Mesothelial cell of epicardium (in vitro differentiated cells): ENCODE measurements around the gene FGF6. TPM values are rescaled to one million over a fixed set of nuclear protein-coding genes. Genes with fewer than 3 reads are reported as not detected.

Experiments used
- DNase-seq, 2 experiments: peaks; one replicate each; pipeline ENCODE4 v3.0.0; 2021; ENCODE audit warnings: low spot score in 2 of 2; ENCODE audit not compliant: unreplicated experiment in 2 of 2
- H3K27ac Mint-ChIP-seq: 2 replicates; pipeline ENCODE4 v1.8.0; 2021; ENCODE audit warnings: mixed read lengths
- H3K27me3 Mint-ChIP-seq: 2 replicates; pipeline ENCODE4 v1.8.0; 2021; ENCODE audit warnings: low read depth, mixed read lengths
- H3K36me3 Mint-ChIP-seq: 2 replicates; pipeline ENCODE4 v1.8.0; 2021; ENCODE audit warnings: mixed read lengths
- H3K4me1 Mint-ChIP-seq: 2 replicates; pipeline ENCODE4 v1.8.0; 2021; ENCODE audit warnings: mixed read lengths
- H3K4me3 Mint-ChIP-seq: 2 replicates; pipeline ENCODE4 v1.8.0; 2021; ENCODE audit warnings: mild to moderate bottlenecking, moderate library complexity, mixed read lengths
- H3K9me3 Mint-ChIP-seq: 2 replicates; pipeline ENCODE4 v1.8.0; 2021; ENCODE audit warnings: mixed read lengths
- total RNA-seq: library from RNA; stranded (reverse); gene quantifications from 3 replicates; pipeline ENCODE4 v1.2.1, GENCODE V29; 2021
- TF ChIP-seq, protein P1 (sequence below): fragments of 200-600 bp; sonication (generic); IDR thresholded peaks from one replicate; pipeline ENCODE4 v1.5.0; 2021; ENCODE audit warnings: antibody characterized with exemption; ENCODE audit not compliant: unreplicated experiment

Gene FGF6
- total RNA-seq, 1 donor from 2014 or later = not detected

DNA sequence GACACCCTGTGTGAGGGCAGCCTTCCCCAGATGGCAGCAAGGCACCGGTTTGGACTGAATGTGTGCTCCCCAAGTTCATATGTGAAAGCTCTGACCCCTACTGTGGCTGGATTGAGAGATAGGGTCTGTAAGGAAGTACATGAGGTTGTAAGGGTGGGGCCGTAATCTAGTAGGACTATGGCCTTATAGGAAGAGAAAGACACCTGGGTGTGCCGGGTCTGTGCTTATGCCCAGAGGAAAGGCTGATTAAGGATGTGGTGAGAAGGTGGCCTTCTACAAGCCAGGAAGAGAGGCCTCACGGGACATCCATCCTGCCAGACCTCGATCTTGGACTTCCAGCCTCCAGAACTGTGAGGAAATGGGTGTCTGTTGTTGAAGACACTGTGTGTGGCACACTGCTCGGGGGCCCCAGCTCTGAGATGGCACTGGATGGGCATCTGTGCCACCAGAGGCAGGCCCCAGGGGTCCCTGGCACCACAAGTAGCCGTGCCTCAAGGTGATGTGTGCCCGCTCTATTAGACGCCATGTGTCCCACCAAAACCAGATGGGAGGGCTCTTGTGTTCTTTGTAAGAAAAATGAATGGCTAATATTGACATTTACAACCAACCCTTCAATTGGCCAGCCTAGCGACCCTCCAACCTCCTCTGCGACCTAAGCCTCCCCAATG is 22.0 kb downstream of the FGF6 start:
- Mint-ChIP-seq H3K4me1 (no peaks in the 10 kb centered on the region), H3K36me3 (no peaks in the 10 kb centered on the region), H3K4me3 (no peak overlapping the region), H3K27me3 (peaks cover 6% of the 10 kb centered on the region), H3K9me3 (no peaks in the 10 kb centered on the region), H3K27ac (no peak overlapping the region)
- TF ChIP-seq, protein P1, sequence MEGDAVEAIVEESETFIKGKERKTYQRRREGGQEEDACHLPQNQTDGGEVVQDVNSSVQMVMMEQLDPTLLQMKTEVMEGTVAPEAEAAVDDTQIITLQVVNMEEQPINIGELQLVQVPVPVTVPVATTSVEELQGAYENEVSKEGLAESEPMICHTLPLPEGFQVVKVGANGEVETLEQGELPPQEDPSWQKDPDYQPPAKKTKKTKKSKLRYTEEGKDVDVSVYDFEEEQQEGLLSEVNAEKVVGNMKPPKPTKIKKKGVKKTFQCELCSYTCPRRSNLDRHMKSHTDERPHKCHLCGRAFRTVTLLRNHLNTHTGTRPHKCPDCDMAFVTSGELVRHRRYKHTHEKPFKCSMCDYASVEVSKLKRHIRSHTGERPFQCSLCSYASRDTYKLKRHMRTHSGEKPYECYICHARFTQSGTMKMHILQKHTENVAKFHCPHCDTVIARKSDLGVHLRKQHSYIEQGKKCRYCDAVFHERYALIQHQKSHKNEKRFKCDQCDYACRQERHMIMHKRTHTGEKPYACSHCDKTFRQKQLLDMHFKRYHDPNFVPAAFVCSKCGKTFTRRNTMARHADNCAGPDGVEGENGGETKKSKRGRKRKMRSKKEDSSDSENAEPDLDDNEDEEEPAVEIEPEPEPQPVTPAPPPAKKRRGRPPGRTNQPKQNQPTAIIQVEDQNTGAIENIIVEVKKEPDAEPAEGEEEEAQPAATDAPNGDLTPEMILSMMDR = no peak
- DNase-seq = no peak

DNA sequence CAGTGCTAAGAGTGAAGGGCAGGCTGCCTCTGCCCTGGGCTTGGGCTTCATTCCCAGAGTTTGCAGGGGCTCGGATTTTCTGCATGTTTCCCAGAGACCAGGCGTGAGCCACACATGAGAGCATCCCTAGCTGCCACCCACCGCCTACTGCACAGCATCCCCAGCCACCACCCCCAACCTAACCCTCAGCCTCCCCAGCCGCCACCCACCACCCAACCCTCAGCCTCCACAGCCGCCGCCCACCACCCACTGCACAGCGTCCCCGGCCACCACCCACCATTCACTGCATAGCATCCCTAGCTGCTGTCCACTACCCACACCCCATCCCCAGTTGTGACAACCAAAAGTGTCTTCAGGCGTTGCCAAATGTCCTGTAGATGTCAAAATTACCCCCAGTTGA is 22.6 kb downstream of the FGF6 start:
- Mint-ChIP-seq H3K4me1 (peaks cover under 1% of the 10 kb centered on the region), H3K27me3 (peaks cover 9% of the 10 kb centered on the region), H3K4me3 (no peak overlapping the region), H3K36me3 (no peaks in the 10 kb centered on the region), H3K9me3 (no peaks in the 10 kb centered on the region), H3K27ac (no peak overlapping the region)
- TF ChIP-seq, protein P1 = no peak
- DNase-seq = no peak

DNA sequence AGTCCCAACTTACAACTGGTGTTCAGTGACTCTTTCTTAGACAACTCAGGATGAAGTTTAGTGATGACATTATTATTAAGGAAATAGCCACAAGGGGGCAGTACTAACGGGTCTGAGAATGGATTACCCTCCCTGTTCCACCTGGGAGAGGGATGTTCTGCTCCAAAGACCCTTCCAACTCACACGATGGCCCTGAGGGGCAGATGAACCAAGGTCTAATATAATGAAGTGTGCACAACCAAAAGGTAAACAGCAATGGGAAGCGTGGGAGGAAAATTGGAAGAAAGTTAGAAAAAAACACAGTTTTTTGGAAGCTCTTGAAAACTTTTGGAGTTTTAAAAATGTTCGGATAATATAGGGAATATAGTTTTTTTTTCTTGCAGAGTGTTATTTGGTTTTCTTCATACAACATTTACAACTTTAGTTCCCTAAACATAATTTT is 24.0 kb downstream of the FGF6 start:
- TF ChIP-seq, protein P1 = peak; percentile 84
- Mint-ChIP-seq H3K4me3 (no peak overlapping the region), H3K36me3 (no peaks in the 10 kb centered on the region), H3K4me1 (peaks cover 3% of the 10 kb centered on the region), H3K9me3 (no peaks in the 10 kb centered on the region), H3K27ac (no peak overlapping the region), H3K27me3 (peaks cover 21% of the 10 kb centered on the region)
- no peak for DNase-seq

DNA sequence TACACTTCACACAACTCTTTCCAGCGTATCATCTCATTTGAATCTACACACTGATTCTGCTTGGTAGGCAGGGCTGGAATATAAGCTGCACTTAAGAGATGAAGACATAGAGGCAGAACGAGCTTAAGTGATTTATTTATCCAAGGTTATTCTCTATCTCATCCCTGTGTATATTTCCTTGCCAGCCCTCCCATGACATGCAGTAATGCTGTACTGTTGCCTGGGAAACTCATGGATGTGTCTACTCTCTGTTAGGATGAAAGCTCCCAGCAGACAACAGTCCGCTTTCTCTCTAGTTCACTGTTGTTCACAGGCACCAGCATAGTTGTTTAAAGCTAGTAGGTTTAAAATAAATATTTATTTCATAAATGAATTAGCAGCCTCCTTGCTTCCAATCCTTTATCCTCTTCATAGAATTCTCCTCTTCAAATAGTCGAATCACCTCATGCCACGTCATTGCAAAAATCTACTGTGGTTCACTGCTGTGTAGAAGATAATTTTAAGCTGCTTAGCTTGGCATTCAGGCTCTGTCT is 25.4 kb downstream of the FGF6 start:
- no peaks in the 10 kb centered on the region for H3K9me3 Mint-ChIP-seq

DNA sequence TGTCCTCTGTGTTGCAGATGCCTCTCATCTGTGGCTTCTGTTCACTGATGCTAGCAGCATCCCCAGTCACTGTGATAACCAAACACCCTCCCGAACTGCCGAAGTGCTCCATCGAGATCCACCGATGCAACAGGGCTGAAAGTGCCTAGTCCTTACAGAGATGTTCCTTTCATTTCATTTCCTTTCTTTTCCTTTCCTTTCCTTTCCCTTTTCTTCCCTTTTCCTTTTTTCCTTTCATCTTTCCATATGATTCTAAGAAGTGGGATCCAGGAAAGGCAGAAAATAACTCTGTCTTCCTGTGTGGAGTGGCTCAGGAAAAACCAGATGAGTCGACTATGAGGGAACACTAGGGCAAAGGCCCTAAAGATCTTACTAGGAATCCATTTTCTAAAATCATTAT is 26.7 kb downstream of the FGF6 start:
- DNase-seq = no peak
- H3K36me3 Mint-ChIP-seq = no peaks in the 10 kb centered on the region
- TF ChIP-seq, protein P1 = no peak
- no peak overlapping the region for H3K4me3 Mint-ChIP-seq
- H3K27me3 Mint-ChIP-seq = peaks cover 30% of the 10 kb centered on the region
- peaks cover 12% of the 10 kb centered on the region for H3K4me1 Mint-ChIP-seq
- H3K27ac Mint-ChIP-seq = no peak overlapping the region
- no peaks in the 10 kb centered on the region for H3K9me3 Mint-ChIP-seq

More for the DNA sequence above, 25.4 kb downstream of the FGF6 start:
- Mint-ChIP-seq H3K27me3 (peaks cover 29% of the 10 kb centered on the region), H3K4me3 (no peak overlapping the region), H3K36me3 (no peaks in the 10 kb centered on the region), H3K27ac (no peak overlapping the region), H3K4me1 (peaks cover 8% of the 10 kb centered on the region)
- DNase-seq = no peak
- TF ChIP-seq, protein P1 = no peak
